ENCODE results near the gene PAXIP1. TPM values are rescaled to one million over a fixed set of nuclear protein-coding genes. Genes with fewer than 3 reads are reported as not detected.
"Not testable (repeated sequence)": the region's sequence is repeated elsewhere in the genome, so short reads cannot be mapped to it uniquely, and the experiment has no call there.

The PAXIP1 gene
- total and polyA plus RNA-seq, 7 donors: 4.2 to 13.6 (median 9.2) TPM

DNA sequence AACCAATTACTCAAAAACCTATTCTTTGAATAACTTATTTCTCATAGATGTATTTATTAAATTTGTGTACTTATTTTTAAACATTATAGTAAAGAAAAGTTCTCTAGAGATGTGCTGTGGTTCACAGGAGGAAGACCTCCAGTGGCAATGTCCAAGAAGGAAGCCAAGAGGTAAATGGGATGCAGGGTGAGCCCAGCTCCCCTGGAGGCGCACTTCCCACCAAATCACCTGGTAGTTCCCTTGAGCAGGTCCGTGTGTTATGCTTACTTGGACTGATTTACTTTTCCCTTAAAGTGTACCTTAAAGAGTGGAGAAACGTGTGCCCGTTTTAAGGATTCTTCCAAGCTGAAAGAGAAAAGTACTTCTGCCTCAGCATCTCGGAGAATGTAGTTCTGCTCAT lies 55.3 kb downstream of the PAXIP1 start:
- Histone ChIP-seq H3K27ac (no peak overlapping the region), H3K36me3 (peaks cover 5 to 87% (median 31%) of the 10 kb centered on the region in 4 donors), H3K4me3 (no peak overlapping the region), H3K9me3 (no peaks in the 10 kb centered on the region), H3K27me3 (no peaks in the 10 kb centered on the region), H3K4me1 (no peaks in the 10 kb centered on the region)
- intact Hi-C loops (cut with DNase I): no loop called here
- DNase-seq: no peak
- TF ChIP-seq CTCF (IDR thresholded peaks at IDR 0.05) (no peak), EP300 (IDR thresholded peaks at IDR 0.05) (no peak), POLR2A (IDR thresholded peaks at IDR 0.05) (no peak), POLR2AphosphoS5 (IDR thresholded peaks at IDR 0.05) (no peak)
- 86 to 89% methylated on average over 5 of the region's 5 CpGs for WGBS, 2 donors

GRCh38 chr7:154946166-154946565 lies 56.8 kb downstream of the PAXIP1 start:
- intact Hi-C loops (cut with DNase I): no loop called here
- H3K36me3 ChIP-seq: peaks cover 5 to 76% (median 29%) of the 10 kb centered on the region in 4 donors
- no peak overlapping the region for H3K4me3 ChIP-seq
- DNase-seq: no peak
- H3K4me1 ChIP-seq: no peaks in the 10 kb centered on the region
- H3K27ac ChIP-seq: no peak overlapping the region
- no peaks in the 10 kb centered on the region for H3K9me3 ChIP-seq
- TF ChIP-seq CTCF (IDR thresholded peaks at IDR 0.05): no peak
- no peak for TF ChIP-seq POLR2AphosphoS5 (IDR thresholded peaks at IDR 0.05)
- TF ChIP-seq EP300 (IDR thresholded peaks at IDR 0.05): no peak
- no peak for TF ChIP-seq POLR2A (IDR thresholded peaks at IDR 0.05)
- WGBS, 2 donors: 90 to 92% methylated on average over 7 of the region's 7 CpGs
- H3K27me3 ChIP-seq: no peaks in the 10 kb centered on the region

- intact Hi-C loops (cut with DNase I): no loop called here
- TF ChIP-seq EP300 (IDR thresholded peaks at IDR 0.05) (no peak), POLR2AphosphoS5 (IDR thresholded peaks at IDR 0.05) (no peak), CTCF (IDR thresholded peaks at IDR 0.05) (no peak), POLR2A (IDR thresholded peaks at IDR 0.05) (no peak)
- Histone ChIP-seq H3K36me3 (peaks cover 5 to 53% (median 24%) of the 10 kb centered on the region in 4 donors), H3K27ac (no peak overlapping the region), H3K9me3 (no peaks in the 10 kb centered on the region), H3K4me1 (no peaks in the 10 kb centered on the region), H3K27me3 (no peaks in the 10 kb centered on the region), H3K4me3 (no peak overlapping the region)
- 87 to 89% methylated on average over 9 of the region's 9 CpGs for WGBS, 2 donors
- DNase-seq: no peak
Measured at GRCh38 chr7:154943906-154944305, 59.0 kb downstream of the PAXIP1 start.

GRCh38 chr7:154942691-154943090 lies 60.2 kb downstream of the PAXIP1 start:
- intact Hi-C loops (cut with DNase I): no loop called here
- no peak for TF ChIP-seq POLR2A (IDR thresholded peaks at IDR 0.05)
- TF ChIP-seq CTCF (IDR thresholded peaks at IDR 0.05): no peak
- no peak for TF ChIP-seq POLR2AphosphoS5 (IDR thresholded peaks at IDR 0.05)
- no peak for TF ChIP-seq EP300 (IDR thresholded peaks at IDR 0.05)
- Histone ChIP-seq H3K9me3 (no peaks in the 10 kb centered on the region), H3K27me3 (no peaks in the 10 kb centered on the region), H3K4me3 (no peak overlapping the region), H3K4me1 (no peaks in the 10 kb centered on the region), H3K27ac (no peak overlapping the region), H3K36me3 (peaks cover 5 to 41% (median 23%) of the 10 kb centered on the region in 4 donors)
- DNase-seq: no peak
- 86 to 87% methylated on average over 2 of the region's 2 CpGs for WGBS, 2 donors

DNA sequence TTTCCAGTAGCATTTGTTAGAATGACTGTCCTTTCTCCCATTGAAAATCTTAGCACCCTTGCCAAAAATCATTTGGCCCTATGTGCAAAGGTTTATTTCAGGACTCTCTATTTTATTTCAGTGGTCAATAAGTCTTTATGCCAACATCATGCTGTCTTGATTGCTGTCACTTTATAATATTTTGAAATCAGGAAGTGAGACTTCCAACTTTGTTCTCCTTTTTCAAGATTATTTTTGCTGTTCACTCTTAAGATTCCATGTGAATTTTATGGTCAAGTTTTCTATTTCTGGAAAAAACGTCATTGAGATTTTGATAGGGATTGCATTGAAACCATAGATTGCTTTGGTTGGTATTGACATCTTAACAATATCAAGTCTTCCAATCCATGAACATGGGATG lies 65.1 kb downstream of the PAXIP1 start:
- H3K27me3 ChIP-seq: no peaks in the 10 kb centered on the region
- intact Hi-C loops (cut with DNase I): no loop called here
- no peaks in the 10 kb centered on the region for H3K36me3 ChIP-seq
- H3K4me1 ChIP-seq: no peaks in the 10 kb centered on the region
- H3K4me3 ChIP-seq: no peak overlapping the region
- no peak for DNase-seq
- 71 to 85% methylated on average over 1 of the region's 1 CpG for WGBS, 2 donors
- no peak overlapping the region for H3K27ac ChIP-seq
- TF ChIP-seq POLR2A (IDR thresholded peaks at IDR 0.05) (no peak), CTCF (IDR thresholded peaks at IDR 0.05) (no peak), POLR2AphosphoS5 (IDR thresholded peaks at IDR 0.05) (no peak), EP300 (IDR thresholded peaks at IDR 0.05) (no peak)
- peaks cover 0 to 5% (median 0%) of the 10 kb centered on the region in 4 donors for H3K9me3 ChIP-seq

DNA sequence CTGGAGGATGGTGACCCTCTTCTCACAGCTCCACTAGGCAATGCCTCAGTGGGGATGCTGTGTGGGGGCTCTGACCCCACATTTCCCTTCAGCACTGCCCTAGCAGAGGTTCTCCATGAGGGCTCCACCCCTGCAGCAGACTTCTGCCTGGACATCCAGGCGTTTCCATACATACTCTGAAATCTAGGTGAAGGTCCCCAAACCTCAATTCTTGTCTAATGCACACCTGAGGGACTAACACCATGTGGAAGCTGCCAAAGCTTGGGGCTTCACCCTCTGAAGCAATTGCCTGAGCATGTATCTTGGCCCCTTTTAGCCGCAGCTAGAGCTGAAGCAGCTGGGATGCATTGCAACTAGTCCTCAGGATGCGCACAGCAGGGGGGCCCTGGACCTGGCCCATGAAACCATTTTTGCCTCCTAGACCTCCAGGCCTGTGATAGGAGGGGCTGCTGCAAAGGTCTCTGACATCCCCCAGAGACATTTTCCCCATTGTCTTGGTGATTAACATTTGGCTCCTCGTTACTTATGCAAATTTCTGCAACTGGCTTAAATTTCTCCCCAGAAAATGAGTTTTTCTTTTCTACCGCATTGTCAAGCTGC lies 68.5 kb downstream of the PAXIP1 start:
- H3K4me1 ChIP-seq; H3K27ac ChIP-seq; H3K36me3 ChIP-seq; H3K9me3 ChIP-seq; H3K27me3 ChIP-seq; H3K4me3 ChIP-seq; DNase-seq; intact Hi-C loops (cut with DNase I): not testable (repeated sequence)
- 90 to 95% methylated on average over 5 of the region's 5 CpGs for WGBS, 2 donors

Data from sigmoid colon (tissue), 7 donors.